DLD1 (cell line): Measurements from ENCODE around the gene EPB41L4B.

Experiments used
- in situ Hi-C: cut with HindIII; loops from 2 replicates; pipeline ENCODE4 v1.10.0; 2017; ENCODE audit warnings: low sequenced_read_pairs

Gene EPB41L4B

DNA sequence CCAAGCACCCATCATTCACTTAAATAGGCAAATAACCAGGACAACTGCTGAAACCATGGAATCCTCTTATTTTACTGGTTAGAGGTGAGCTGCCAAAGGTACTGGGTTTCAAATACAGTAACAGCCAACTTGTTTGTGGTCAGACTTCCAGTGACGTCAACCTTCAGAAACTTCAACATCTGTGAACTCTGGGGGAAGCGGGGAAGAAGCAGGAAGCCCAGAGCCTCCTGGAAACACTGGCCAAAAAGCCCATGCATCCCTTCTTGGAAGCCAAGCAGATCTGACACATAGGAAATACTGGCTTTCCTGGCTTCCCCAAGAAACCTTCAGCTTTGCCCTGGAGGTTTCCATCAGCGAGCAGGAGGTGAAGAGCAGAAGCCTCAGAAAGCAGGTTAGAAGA, 148.9 kb downstream of the EPB41L4B start:
- in situ Hi-C loops, result no loop called here

DNA sequence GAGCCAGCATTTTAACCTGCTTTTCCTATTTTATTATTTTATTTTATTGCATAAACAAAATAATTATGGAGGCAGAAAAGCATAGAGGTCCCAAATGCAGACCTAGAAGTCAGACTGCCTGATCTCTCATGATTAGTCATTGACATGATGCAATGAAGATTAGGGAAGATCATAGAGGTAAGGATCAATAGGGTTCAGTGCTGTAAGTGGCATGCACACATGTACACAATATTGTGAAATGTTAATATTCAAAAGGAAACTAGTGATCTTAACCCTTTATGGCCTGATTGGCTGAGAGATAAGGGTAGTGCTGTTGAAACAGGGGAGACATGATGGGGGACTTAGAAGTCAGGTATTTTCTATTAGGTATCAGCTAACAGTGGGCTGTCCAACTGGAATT, 152.7 kb downstream of the EPB41L4B start:
- in situ Hi-C loops, result no loop called here

- in situ Hi-C loops, result no loop called here
These were observed 153.1 kb downstream of the EPB41L4B start for GRCh38 chr9:109167716-109168115.

DNA sequence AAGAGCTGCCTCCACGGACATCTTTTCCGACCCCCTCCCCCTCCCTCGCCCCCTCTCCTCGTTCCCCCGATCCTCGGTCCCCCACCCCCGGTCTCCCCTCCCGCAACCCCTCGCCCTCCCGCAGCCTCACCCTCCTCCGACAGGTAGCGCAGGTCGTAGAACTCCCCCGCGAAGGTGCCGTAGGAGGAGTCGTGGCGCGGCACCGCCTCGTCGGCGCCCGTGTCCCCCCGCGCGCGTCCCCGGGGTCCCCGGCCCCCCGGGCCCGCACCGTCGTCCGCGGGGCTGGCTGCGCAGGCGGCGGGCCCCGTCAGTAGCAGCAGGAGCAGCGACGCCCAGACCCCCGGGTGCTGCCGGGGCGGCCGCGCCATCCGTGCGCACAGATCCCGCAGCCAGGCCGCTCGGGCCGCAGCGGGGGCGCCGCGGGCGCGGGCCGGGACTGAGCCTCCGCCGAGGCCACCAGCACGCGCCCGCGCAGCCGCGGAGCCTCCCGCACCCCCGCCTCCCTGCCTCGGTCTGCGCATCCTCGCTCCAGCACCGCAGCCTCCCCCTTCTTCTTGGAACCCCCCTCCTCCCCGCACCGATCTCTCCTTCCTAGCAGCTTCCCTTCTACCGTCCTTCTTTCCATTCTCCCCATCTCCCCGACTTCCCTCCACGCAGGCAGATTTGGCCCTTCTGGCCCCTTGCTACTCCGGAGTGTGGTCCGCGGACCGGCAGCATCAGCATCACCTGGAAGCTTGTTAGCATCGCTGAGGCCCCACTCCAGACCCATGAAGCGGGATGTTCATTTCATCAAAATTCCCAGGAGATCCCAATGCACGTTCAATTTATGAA, 153.9 kb downstream of the EPB41L4B start, which contains the start of gene FRRS1L:
Gene FRRS1L, minus strand, starts transcription at position 479 of the 831 bp plus-strand sequence. Its CDS starts 111 bp downstream, at position 368.
- in situ Hi-C loops, result no loop called here

- in situ Hi-C loops, result no loop called here
These were observed 154.6 kb downstream of the EPB41L4B start for GRCh38 chr9:109166171-109166770.

GRCh38 chr9:109164042-109164441, 156.8 kb downstream of the EPB41L4B start:
- in situ Hi-C loops, result no loop called here

- in situ Hi-C loops, result no loop called here
These were observed 157.7 kb downstream of the EPB41L4B start for GRCh38 chr9:109163194-109163593.

- in situ Hi-C loops, result no loop called here
These were observed 158.2 kb downstream of the EPB41L4B start for GRCh38 chr9:109162677-109163076.

- in situ Hi-C loops, result no loop called here
These were observed 159.4 kb downstream of the EPB41L4B start for GRCh38 chr9:109161471-109161870.

GRCh38 chr9:109159583-109159982, 161.3 kb downstream of the EPB41L4B start:
- in situ Hi-C loops, result no loop called here

DNA sequence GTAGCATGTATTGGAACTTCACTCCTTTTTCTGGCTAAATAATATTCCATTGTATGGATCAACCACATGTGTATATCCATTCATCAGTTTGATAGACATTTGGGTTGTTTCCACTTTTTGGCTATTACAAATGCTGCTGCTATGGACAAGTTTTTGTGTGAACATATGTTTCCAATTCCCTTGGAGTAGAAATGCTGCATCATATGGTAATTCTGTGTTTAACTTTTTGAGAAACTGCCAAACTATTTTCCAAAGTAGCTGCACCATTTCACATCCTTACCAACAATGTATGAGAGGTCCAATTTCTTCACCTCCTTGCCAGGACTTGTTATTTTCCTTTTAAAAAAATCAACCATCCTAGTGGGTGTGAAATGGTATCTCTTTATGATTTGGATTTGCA, 162.2 kb downstream of the EPB41L4B start:
- in situ Hi-C loops, result no loop called here

DNA sequence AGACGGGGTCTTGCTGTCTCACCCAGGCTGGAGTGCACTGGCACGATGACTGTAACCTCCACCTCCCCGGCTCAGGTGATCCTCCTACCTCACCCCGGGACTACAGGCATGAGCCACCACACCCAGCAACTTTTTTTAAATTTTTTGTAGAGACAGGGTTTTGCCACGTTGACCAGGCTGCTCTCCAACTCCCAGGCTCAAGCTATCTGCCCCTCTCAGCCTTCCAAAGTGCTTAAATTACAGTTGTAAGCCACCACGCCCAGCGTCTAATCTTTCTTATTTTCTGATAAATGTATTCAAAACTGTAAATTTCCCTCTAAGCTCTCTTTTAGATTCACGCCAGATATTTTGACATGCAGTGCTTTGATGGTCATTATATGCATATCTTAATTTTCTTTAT, 164.2 kb downstream of the EPB41L4B start:
- in situ Hi-C loops, result no loop called here

DNA sequence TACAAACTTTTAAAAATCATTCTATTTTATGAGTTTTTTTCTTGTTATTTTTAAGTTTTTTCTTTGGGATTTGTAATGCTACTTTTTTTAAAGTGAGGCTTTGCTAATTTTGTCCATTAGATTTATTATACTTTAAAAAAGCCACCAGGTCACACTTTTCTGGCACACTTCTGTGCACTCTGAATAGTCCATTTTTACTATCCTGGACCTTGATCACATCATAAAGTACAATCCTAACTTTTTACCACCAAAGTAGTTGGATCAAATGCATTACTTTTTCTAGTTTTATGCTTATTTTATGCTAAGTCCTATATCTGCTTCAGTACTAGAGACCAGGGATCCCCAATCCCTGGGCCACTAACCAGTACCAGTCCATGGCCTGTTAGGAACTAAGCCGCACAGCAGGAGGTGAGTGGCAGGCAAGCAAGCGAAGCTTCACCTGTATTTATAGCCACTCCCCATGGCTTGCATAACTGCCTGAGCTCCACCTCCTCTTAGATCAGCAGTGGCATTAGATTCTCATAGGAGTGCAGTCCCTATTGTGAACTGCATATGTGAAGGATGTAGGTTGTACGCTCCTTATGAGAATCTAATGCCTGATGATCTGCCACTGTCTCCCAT, 169.8 kb downstream of the EPB41L4B start:
- in situ Hi-C loops, result no loop called here

DNA sequence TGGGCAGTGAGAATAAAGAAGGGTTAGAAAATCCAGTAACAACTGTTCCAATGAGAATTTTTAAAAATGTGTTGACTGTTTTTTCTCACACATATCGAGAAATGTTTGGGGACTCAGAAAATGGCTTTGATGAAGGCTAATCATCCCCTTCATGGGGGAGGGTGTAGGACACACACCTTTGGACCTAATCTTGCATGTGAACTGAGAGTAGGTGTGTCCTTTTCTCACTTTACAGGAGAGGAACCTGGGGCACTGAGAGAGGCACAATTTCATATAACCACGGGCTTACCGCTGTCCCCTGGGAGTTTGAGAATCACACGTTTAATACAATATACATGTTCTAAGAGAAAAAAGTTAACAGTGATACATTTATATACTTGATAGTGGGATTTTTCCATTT, 171.1 kb downstream of the EPB41L4B start:
- in situ Hi-C loops, result no loop called here

GRCh38 chr9:109149089-109149488, 171.8 kb downstream of the EPB41L4B start:
- in situ Hi-C loops, result no loop called here

- in situ Hi-C loops, result no loop called here
These were observed 175.8 kb downstream of the EPB41L4B start for GRCh38 chr9:109145051-109145450.

DNA sequence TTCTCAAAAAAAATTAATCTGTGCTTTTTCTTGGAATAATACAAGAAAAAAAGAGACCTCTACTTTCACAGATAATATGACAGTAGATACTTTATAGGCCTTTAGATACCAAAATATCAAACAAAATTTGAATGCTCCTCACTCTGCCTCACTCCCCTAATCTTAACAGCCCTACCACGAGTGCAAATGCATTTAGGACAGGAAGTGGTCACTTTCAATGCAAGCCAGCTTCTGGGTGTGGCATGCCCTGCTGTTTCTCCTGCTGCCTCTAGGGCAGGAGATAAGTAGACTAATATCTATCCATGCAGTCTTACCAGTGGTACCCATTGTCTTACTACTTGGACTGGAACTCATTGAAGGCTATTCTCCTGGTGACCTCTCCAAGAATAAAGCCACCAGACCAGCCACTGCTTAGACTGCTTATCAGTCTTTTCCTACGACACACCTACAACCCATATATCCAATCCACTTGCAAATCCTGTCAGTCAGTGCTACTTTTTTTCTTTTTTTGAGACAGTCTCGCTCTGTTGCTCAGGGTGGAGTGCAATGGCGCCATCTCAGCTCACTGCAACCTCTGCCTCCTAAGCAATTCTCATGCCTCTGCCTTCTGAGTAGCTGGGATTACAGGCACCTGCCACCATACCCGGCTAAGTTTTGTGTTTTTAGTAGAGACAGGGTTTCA, 176.8 kb downstream of the EPB41L4B start:
- in situ Hi-C loops, result no loop called here

DNA sequence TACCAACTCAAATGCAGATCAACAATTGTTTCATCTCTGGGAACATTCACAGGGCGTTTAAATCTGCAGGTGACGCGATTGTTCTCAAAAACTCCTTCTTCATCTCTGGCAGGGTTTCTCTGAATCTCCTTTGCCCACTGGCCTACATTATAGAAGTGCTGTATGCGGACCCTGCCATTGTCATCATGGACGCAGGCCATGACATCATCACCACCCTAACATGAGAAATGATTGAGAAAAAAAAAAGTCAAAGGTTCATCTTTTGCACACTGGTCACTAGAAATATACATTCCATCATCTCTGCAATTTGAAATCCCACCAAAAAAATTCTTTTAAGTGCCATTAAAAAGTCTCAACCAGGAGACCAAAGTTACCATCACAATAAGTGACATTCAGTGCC, 179.5 kb downstream of the EPB41L4B start:
- in situ Hi-C loops, result no loop called here

DNA sequence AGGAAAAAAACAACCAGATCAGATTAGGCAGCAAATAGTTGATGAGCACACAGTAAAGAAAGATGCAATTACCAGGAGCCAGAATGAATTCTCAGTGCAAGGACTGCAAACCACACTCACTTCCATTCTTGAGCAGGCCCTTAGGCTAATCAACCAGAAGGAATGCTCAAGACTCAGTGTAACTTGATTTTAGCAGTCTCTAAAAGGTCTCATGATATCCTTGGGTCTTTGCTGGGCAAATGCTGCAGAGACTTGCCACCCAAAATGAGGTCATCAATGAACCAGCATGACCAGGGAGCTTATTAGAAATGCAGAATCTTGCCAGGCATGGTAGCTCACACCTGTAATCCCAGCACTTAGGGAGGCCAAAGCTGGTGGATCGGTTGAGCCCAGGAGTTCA, 181.0 kb downstream of the EPB41L4B start:
- in situ Hi-C loops, result no loop called here

GRCh38 chr9:109138421-109138820, 182.4 kb downstream of the EPB41L4B start:
- in situ Hi-C loops, result no loop called here

DNA sequence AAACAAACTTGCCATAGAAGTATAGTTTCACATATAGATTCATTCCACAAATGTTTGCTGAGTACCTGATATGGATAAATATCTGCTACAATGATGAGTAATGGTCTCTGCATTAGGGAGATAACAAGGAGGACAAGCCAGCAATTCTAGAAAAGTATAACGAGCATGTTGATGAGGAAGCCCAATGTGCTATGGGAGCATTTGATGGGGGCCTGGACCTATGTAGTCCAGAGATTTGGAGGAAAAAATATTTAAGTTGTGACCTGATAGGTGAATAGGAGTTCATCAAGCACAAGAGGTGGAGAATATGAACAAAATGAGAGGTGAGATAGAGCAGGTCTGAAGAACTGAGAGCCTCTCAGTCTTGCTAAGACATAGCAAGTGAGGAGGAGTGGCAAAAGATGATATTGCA, 186.7 kb downstream of the EPB41L4B start:
- in situ Hi-C loops, result no loop called here
